Endothelial cell of umbilical vein (primary cell): Measurements from ENCODE around the gene SPTBN5. TPM values are rescaled to one million over a fixed set of nuclear protein-coding genes. Genes with fewer than 3 reads are reported as not detected.
A peak's percentile ranks its signal among the peaks of the same experiment; 100 is the strongest.

ENCODE experiments used
- BruUV-seq: library from RNA; stranded (reverse); fragments of 400-500 nt; replicated peaks from 2 replicates; lab custom pipeline; 2021; lab: Mats Ljungman, UMichigan
- CTCF ChIA-PET: fragments of 300-600, 350-600 bp; sonication (Branson Sonifier 250); formaldehyde crosslinking; loops from one replicate; lab custom pipeline; 2021; ENCODE audit warnings: antibody characterized with exemption, inconsistent platforms; lab: Charles Lee
- POLR2A ChIA-PET: fragments of 300-600, 350-600 bp; sonication (Branson Sonifier 250); formaldehyde crosslinking; loops from one replicate; lab custom pipeline; 2021; ENCODE audit warnings: antibody characterized with exemption, inconsistent platforms; lab: Charles Lee
- DNase-seq: peaks from one replicate; pipeline ENCODE4 v3.0.0-alpha.2; 2011; ENCODE audit warnings: low read depth, low spot score
- FAIRE-seq: peaks from 2 replicates; lab custom pipeline; 2011; peaks lifted over from hg19 to GRCh38; lab: Jason Lieb, UNC
- H2AFZ ChIP-seq: 2 replicates; pipeline ENCODE4 v1.6.0; 2012; ENCODE audit warnings: low read depth, low read length, control low read depth, inconsistent platforms
- H3K27ac ChIP-seq: 2 replicates; pipeline ENCODE4 v1.5.1; 2011; ENCODE audit warnings: low read depth, mild to moderate bottlenecking, control low read depth, low read length, moderate library complexity; ENCODE audit not compliant: insufficient read depth
- H3K27me3 ChIP-seq, 2 experiments: 2 replicates each; pipeline versions ENCODE4 v1.6.0 to v1.6.1; 2011; ENCODE audit warnings: low read length in 2 of 2, mixed read lengths in 1 of 2; ENCODE audit not compliant: control insufficient read depth in 2 of 2, insufficient read depth in 2 of 2
- H3K36me3 ChIP-seq, 2 experiments: 2 replicates in 1 of 2; 3 replicates in 1 of 2; pipeline ENCODE4 v1.5.1; 2011; ENCODE audit warnings: low read length in 2 of 2, mild to moderate bottlenecking in 1 of 2, moderate library complexity in 1 of 2; ENCODE audit not compliant: control insufficient read depth in 2 of 2, insufficient read depth in 2 of 2; ENCODE audit errors: extremely low read depth in 1 of 2
- H3K4me1 ChIP-seq: 3 replicates; pipeline ENCODE4 v1.5.1; 2011; ENCODE audit warnings: mild to moderate bottlenecking, low read length; ENCODE audit not compliant: control insufficient read depth, insufficient read depth; ENCODE audit errors: extremely low read depth
- H3K4me2 ChIP-seq: 2 replicates; pipeline ENCODE4 v1.6.1; 2011; ENCODE audit warnings: low read length, control low read depth, mixed read lengths; ENCODE audit not compliant: insufficient read depth
- H3K4me3 ChIP-seq, 3 experiments: fragments of 200-600 bp in 1 of 3; sonication (generic), shearing (Covaris generic) in 1 of 3; replicated peaks in 1 of 3; 2 replicates each; pipeline ENCODE4 v1.5.1; 2011 to 2016; ENCODE audit warnings: control low read depth in 3 of 3, low read length in 3 of 3, mild to moderate bottlenecking in 2 of 3, inconsistent platforms in 1 of 3, low read depth in 1 of 3, moderate library complexity in 1 of 3; ENCODE audit not compliant: insufficient read depth in 1 of 3
- H3K79me2 ChIP-seq: 2 replicates; pipeline ENCODE4 v1.6.0; 2012; ENCODE audit warnings: low read length, inconsistent platforms; ENCODE audit not compliant: control insufficient read depth, insufficient read depth
- H3K9ac ChIP-seq: replicated peaks from 2 replicates; pipeline ENCODE3; 2011; ENCODE audit warnings: low read length, control low read depth; ENCODE audit not compliant: insufficient read depth; ENCODE audit errors: extremely low read depth
- H3K9me1 ChIP-seq: replicated peaks from 3 replicates; pipeline ENCODE4 v1.6.0; 2011; ENCODE audit warnings: mild to moderate bottlenecking, low read length; ENCODE audit not compliant: control insufficient read depth, insufficient read depth; ENCODE audit errors: extremely low read depth
- H3K9me3 ChIP-seq: replicated peaks from 2 replicates; pipeline ENCODE4 v1.5.1; 2012; ENCODE audit warnings: low read length, inconsistent platforms; ENCODE audit not compliant: control insufficient read depth, insufficient read depth
- H4K20me1 ChIP-seq: replicated peaks from 2 replicates; pipeline ENCODE3; 2011; ENCODE audit warnings: mild to moderate bottlenecking, low read length; ENCODE audit not compliant: control insufficient read depth, insufficient read depth; ENCODE audit errors: extremely low read depth
- CTCF ChIP-seq, 2 donors: IDR thresholded peaks; 1 replicate in 1 of 2; 2 replicates in 1 of 2; pipeline ENCODE4 v1.5.1; 2011; ENCODE audit warnings: low read length in 2 of 2, mild to moderate bottlenecking in 2 of 2, moderate library complexity in 2 of 2, control low read depth in 1 of 2, inconsistent platforms in 1 of 2, low read depth in 1 of 2; ENCODE audit not compliant: insufficient read depth in 1 of 2; ENCODE audit errors: extremely low read depth in 1 of 2
- EZH2 ChIP-seq: IDR thresholded peaks from 2 replicates; pipeline ENCODE4 v1.6.1; 2012; ENCODE audit warnings: borderline replicate concordance, low read depth, mild to moderate bottlenecking, moderate library complexity, low read length, inconsistent platforms; ENCODE audit not compliant: severe bottlenecking
- FOS ChIP-seq: IDR thresholded peaks from 2 replicates; pipeline ENCODE4 v1.6.1; 2011; ENCODE audit warnings: mild to moderate bottlenecking, low read length, moderate library complexity, borderline replicate concordance; ENCODE audit not compliant: insufficient read depth
- GATA2 ChIP-seq: IDR thresholded peaks from 2 replicates; pipeline ENCODE4 v1.7.0; 2011; ENCODE audit warnings: low read depth, mild to moderate bottlenecking, moderate library complexity, mixed read lengths, low read length; ENCODE audit not compliant: insufficient read length, insufficient read depth
- JUN ChIP-seq: IDR thresholded peaks from 2 replicates; pipeline ENCODE4 v1.6.1; 2011; ENCODE audit warnings: borderline replicate concordance, low read depth; ENCODE audit not compliant: insufficient read length, insufficient read depth
- MAX ChIP-seq: IDR thresholded peaks from 2 replicates; pipeline ENCODE4 v1.6.1; 2011; ENCODE audit not compliant: insufficient read depth, insufficient read length
- MYC ChIP-seq: IDR thresholded peaks from one replicate; pipeline ENCODE4 v1.6.1; 2011; ENCODE audit warnings: mild to moderate bottlenecking, low read depth, low read length
- POLR2A ChIP-seq: IDR thresholded peaks from 2 replicates; pipeline ENCODE4 v1.6.1; 2012; ENCODE audit warnings: low read depth, mild to moderate bottlenecking, control low read depth, low read length
- POLR2AphosphoS5 ChIP-seq: IDR thresholded peaks from 2 replicates; pipeline ENCODE4 v1.6.1; 2012; ENCODE audit warnings: low read depth, mild to moderate bottlenecking, control low read depth, low read length, moderate library complexity; ENCODE audit not compliant: insufficient read depth
- dilution Hi-C: fragments of 300-500 bp; cut with MboI; formaldehyde crosslinking; loops from one replicate; pipeline ENCODE4 v1.15.0; 2019; ENCODE audit warnings: low sequenced_read_pairs; ENCODE audit not compliant: extremely low pct_ligation_motif_present
- intact Hi-C: fragments of 100-400 bp; cut with micrococcal nuclease; formaldehyde crosslinking; loops from one replicate; pipeline ENCODE4 v1.10.0; 2022
- polyA plus RNA-seq, 4 experiments: library from polyadenylated mRNA; depleted of rRNA in 3 of 4; stranded (reverse) in 3 of 4; unstranded in 1 of 4; fragments of >200 nt; gene quantifications; 2 replicates each; pipeline versions ENCODE4 v1.2.1 to v1.2.3, GENCODE V29; 2011 to 2012; ENCODE audit warnings: missing spikeins in 1 of 4
- total RNA-seq: library from RNA; stranded (reverse); gene quantifications from 2 replicates; pipeline ENCODE4 v1.2.3, GENCODE V29; 2021

SPTBN5 gene
- total and polyA plus RNA-seq, 2 donors (not counting 3 experiments of a cell fraction or from before 2014, with no cell fraction given), result 12.0 to 19.0 TPM

DNA sequence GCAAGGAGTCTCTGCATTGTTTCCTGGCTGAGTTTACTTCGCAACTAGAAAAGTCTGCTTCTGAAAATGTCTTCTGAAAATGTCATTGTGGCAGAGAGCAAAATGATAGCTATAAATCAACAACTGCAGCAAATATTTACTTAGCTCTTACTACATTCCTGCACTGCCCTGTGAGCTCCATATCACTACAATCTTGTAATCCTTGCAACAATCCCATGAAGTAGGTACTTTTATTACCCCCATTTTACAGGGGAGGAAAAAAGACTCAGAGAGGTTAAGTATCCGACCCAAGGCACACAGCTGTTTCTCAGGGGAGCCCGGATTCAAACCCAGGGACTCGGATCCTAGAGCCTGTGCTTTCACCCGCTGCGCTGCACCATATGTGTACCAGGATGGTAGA is 34.2 kb upstream of the SPTBN5 start:
- CTCF ChIA-PET, result interaction anchor here (0.9 to 1.6 kb wide), 5 partner anchors 10 to 62 kb away, joined by 3 to 5 read pairs (median 4); partner anchors contain the start of gene EHD4
- dilution Hi-C loops, result no loop called here

DNA sequence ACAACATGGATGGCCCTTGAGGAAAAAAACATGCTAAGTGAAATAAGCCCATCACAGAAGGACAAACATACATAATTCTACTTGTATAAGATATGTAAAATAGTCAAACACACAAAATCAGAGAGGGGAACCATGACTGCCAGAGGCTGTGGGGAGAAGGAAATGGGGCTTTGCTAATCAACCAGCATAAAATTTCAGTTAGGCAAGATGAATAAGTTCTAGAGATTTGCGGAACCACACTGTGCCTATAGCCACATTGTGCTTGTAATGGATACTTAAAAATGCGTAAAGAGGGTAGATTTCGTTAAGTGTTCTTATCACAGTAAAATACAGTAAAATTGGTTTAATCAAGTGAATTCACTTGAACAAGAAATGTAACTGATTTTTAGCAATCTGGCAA is 33.7 kb upstream of the SPTBN5 start:
- no peak overlapping the region for H2AFZ ChIP-seq
- H3K79me2 ChIP-seq, result peaks cover 93% of the 10 kb centered on the region
- DNase-seq, result no peak
- H3K9me3 ChIP-seq, result no peaks in the 10 kb centered on the region
- no peaks in the 10 kb centered on the region for H3K27me3 ChIP-seq
- TF ChIP-seq FOS (no peak), JUN (no peak), GATA2 (no peak), EZH2 (no peak), POLR2A (no peak), POLR2AphosphoS5 (no peak), CTCF (IDR thresholded peaks at IDR 0.05; ENCODE audit: extremely low read depth in 1 of 2, insufficient read depth in 1 of 2, low read depth in 1 of 2, low read length in 2 of 2) (no peak), MAX (no peak), MYC (no peak)
- H4K20me1 ChIP-seq, result no peaks in the 10 kb centered on the region
- intact Hi-C loops, result no loop called here
- BruUV-seq, result no TSS peak
- CTCF ChIA-PET, result interaction anchor here (1.0 to 1.6 kb wide), 3 partner anchors 13 to 62 kb away, joined by 3 to 5 read pairs (median 5); partner anchors contain the start of gene EHD4
- no peak overlapping the region for H3K27ac ChIP-seq
- FAIRE-seq, result no peak
- no peaks in the 10 kb centered on the region for H3K9me1 ChIP-seq
- H3K9ac ChIP-seq, result no peak overlapping the region
- dilution Hi-C loops, result no loop called here
- POLR2A ChIA-PET, result no interaction called here
- H3K4me1 ChIP-seq, result peaks cover 67% of the 10 kb centered on the region
- H3K4me2 ChIP-seq, result peak overlapping the region; percentile 9
- peaks cover 12 to 18% of the 10 kb centered on the region in 2 experiments for H3K36me3 ChIP-seq
- no peak overlapping the region for H3K4me3 ChIP-seq

More for the DNA sequence above, 34.2 kb upstream of the SPTBN5 start:
- intact Hi-C loops, result no loop called here
- no peak overlapping the region for H3K4me2 ChIP-seq
- no peaks in the 10 kb centered on the region for H3K9me3 ChIP-seq
- FAIRE-seq (no peak), DNase-seq (peak; percentile 34)
- H3K9me1 ChIP-seq, result no peaks in the 10 kb centered on the region
- no peaks in the 10 kb centered on the region for H3K27me3 ChIP-seq
- TF ChIP-seq GATA2 (no peak), MYC (no peak), MAX (no peak), JUN (no peak)
- H2AFZ ChIP-seq, result no peak overlapping the region
- no peak overlapping the region for H3K9ac ChIP-seq
- BruUV-seq, result no TSS peak
- H3K79me2 ChIP-seq, result peaks cover 93% of the 10 kb centered on the region
- H3K4me3 ChIP-seq, result no peak overlapping the region
- POLR2A ChIA-PET, result interaction anchor here (0.6 kb wide), 1 partner anchor 1210 kb away, joined by 5 read pairs; no protein-coding TSS in a partner anchor
- H3K36me3 ChIP-seq, result peaks cover 9 to 17% of the 10 kb centered on the region in 2 experiments
- H3K4me1 ChIP-seq, result peaks cover 71% of the 10 kb centered on the region
- H3K27ac ChIP-seq, result peak overlapping the region; percentile 13
- H4K20me1 ChIP-seq, result no peaks in the 10 kb centered on the region
